Tongue (tissue), 2 donors: ENCODE results near the gene OR5B17. TPM values are rescaled to one million over a fixed set of nuclear protein-coding genes. Genes with fewer than 3 reads are reported as not detected.
"Not testable (repeated sequence)": the region's sequence is repeated elsewhere in the genome, so short reads cannot be mapped to it uniquely, and the experiment has no call there.

Source experiments
- DNase-seq: peaks from one replicate; pipeline ENCODE4 v3.0.0-alpha.2; 2015
- total RNA-seq: library from RNA; depleted of rRNA; stranded (reverse); fragments of >200 nt; gene quantifications from one replicate; pipeline ENCODE4 v1.2.3, GENCODE V29; 2014

Gene OR5B17
- total RNA-seq: not detected

DNA sequence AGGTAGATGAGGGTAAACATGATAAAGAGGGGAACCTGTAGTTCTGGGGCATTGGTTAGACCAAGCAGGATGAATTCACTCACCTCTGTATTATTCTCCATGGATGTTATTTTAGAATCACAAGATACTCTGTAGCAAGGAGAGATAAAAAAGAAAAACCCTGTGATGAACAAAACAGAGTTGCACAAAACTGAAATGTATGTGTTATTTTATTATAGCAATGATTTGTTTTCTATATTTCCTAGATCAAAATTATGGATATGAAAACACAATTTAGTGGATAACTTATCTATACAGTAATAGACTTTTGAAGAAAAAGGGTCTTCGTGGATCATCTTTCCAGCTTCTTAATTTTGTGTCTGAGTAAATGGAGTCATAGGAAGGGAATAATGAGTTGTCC lies at the start of gene OR5B17:
OR5B17 (minus strand) TSS at position 101 of the 400 bp plus-strand sequence; CDS start at position 101, 0 bp downstream.
- DNase-seq: no peak

DNA sequence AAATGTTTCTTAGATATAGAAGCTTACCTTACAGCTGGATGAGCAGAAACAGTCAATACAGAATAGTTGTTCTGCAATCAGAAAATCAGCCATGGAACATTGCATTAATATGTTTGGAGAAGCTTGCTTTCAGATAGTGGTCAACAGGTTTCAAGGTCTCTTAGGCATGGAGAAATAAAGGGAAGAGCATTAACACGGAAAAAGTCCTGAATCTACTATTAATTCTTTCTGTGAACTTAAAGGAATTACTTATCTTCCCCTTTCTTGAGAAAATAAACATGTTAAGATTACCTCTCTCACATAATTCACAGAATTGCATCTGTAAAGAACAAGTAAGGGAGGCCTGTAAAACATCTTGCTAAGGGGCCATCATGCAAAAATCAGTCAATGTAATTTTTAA lies 47.9 kb upstream of the OR5B17 start, which contains the start of gene OR5B3:
OR5B3 (minus strand) TSS at position 101 of the 400 bp plus-strand sequence. CDS start 3,465 bp downstream, outside the sequence.
- DNase-seq: no peak

DNA sequence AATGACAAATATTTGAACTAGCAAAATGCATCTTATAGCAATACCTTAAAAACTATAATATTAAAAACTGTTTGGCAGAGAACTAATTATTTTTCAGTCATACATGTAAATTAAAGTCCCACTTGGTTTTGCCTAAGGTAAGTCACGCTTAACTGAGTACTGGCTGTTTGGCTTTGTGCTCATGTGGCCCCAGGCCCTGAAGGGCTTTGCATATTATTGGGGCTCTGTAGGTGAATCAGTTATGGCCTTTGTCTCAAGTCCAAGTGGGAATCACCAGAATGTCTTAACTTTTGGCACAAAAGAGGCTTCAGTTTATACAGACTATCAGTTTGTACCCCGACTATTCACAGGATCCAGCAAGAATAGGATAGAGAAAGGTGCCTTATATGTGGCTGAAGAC lies 40.8 kb upstream of the OR5B17 start:
- not testable (repeated sequence) for DNase-seq

DNA sequence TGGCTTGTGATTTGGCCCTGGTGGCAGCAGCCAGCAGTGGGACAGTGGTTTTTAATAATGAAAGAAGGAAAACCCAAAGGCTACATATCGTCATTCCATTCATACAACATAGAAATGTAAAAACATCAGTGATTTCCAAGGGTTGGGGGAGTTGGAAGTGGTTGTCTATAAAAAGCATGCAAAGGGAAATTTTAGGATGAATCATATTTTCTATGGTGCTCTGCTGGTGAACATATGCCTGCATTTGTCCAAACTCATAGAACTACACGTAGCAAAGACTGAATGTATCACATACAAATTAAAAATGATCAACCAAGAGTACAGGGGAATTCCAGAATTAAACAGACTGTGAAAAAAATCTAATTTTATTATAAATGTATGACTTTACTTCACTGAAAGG lies 36.7 kb upstream of the OR5B17 start:
- no peak for DNase-seq

DNA sequence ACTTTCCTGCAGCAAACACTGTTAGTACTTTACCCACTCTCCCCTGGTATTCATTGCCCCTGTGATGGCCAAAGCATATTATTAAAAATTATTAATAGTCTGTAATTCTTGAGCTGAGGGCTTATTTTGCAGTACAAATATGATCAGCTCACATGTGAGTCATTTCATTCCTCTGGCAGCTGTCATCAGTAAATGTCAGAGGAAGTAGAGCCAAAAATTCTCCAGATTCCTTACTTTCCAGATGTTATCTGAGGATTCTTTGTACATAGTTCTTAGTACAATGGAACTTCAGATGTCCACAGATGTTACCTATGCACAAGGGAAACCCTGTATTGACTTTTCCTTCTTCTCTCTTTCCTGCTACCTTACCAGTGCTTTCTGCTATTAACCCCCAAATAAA lies 35.3 kb upstream of the OR5B17 start:
- no peak for DNase-seq

DNA sequence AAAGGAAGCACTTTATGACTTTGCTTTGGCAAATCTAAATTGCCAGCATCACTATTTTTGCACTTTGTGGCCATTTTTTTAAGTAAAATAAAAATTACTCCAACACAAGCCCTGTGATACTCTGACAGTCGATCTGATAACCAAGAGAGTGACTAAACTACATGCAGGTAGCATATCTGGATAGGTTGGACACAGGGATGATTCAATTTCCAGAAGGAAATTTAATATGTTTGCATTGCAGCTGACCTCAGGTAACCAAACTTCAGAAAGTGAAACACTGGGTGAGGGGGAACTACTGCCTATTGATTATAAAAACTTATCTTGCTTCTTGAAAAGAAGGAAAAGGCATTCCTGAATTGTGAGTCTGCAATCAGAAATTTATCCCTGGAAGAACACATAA lies 33.9 kb upstream of the OR5B17 start:
- DNase-seq: no peak

DNA sequence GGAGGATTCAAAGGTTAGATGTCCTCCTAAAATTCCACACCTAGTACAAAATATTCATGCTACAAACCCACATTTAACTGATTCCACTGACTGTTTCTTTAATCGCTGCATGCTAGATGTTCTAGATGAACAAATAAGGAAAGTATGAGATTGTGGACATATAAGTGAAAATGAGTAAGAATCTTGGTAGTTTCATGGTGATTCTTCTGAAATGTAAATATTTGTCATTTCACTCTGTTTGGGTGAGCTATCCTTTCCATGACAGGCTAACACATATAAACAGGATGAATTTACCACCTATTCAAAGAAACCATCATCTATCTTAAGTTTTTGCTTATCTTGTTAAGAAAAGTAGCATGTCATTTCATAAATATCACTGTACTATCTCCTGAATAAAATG lies 33.0 kb upstream of the OR5B17 start:
- no peak for DNase-seq

DNA sequence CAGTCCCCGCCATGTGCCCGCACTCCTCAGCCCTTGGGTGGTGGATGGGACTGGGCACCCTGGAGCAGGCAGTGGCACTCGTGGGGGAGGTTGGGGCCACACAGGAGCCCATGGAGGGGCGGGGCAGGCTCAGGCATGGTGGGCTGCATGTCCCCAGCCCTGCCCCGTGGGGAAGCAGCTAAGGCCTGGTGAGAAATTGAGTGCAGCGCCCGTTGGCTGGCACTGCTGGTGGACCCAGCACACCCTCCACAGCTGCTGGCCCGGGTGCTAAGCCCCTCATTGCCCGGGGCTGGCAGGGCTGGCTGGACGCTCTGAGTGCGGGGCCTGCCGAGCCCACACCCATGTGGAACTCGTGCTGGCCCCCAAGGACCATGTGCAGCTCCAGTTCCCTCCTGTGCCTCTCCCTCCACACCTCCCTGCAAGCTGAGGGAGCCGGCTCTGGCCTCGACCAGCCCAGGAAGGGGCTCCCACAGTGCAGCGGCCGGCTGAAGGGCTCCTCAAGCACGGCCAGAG lies 31.7 kb upstream of the OR5B17 start:
- no peak for DNase-seq

DNA sequence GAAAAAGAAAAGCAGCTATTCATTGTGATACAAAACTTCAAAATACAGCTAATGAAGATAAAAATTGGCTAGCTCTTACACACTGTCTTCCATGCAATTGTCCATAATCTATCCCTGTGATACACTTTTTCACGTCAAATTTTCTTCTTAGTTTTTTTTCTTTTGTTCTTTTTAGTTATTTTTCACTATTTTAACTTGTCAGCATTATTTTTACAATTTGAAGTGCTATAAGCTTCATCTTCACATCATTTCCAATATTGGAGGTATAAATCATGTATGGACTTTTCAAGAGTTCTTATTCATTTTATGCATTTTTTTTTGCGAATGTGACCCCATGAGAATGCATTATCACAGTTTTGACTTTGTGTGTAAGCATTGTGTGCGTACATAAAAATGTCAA lies 4.1 kb downstream of the OR5B17 start:
- no peak for DNase-seq

DNA sequence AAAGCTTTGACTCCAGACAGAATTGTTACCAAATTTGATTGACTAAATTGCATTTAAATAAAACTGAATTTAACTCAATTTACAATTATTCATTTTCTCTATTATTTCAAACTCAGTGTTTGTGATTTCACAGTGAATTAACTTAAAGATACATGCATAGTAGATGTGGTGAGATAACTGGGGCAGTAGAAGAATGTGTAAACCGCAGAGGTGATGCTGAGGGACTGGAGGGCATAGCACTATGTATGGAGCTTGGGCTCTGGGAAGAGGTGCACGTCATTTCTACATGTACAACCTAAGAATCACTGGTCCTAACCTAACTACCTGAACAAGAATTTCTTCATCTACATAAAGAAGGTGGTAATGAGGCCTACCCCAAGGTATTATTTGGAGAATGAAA lies 13.7 kb downstream of the OR5B17 start:
- no peak for DNase-seq

DNA sequence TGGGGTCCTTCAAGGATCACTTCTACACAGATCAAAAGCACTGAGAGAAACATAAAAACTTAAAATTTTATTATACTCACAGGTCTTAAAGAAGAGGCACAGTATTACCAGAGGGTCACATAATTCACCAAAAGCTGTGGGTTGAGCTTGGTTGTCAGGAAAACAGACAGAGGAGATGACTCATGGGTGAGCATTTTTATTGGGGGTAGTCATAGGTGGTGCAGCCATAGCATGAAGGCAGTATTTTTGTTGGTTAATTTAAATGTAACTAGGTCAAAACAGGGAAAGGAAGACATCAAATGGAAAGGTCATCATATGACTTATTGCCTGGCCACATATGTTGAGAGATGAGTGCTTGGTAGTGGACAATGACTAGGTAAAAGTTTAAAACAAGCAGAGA lies 24.2 kb downstream of the OR5B17 start:
- DNase-seq: no peak

DNA sequence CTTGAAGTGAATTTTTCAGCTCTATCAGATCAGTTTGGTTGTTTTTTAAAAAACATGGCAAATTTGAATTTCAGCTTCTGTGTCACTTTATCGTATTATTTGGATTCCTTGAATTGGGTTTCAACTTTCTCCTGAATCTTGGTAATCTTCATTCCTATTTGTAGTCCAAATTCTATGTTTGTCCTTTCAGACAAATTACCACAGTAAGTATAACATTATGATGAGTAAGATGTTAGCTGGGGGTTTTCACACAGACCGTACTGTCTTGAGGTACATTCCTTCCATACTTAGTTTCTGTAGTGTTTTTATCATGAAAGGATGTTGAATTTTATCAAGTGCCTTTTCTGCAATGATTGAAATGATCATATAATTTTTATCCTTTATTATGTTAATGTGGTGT lies 28.0 kb downstream of the OR5B17 start:
- DNase-seq: no peak

DNA sequence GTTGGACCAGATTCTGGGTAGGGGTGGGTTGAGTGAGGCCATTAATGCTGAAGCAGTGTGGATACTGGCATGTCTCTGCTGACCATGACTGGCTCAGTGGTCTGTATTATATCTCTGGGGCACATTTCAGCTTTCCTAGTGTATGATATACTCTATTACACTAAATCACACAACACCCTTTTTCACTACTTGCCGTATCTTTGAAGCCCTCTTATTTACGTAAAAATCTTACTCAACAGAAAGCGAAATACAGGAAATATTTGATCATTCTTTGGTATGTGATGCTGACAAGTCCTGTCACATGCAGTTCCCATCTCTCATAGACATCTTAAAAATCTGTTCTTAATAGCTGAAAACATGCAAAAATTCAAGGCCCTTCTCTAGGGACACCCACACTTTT lies 40.3 kb downstream of the OR5B17 start:
- DNase-seq: no peak

DNA sequence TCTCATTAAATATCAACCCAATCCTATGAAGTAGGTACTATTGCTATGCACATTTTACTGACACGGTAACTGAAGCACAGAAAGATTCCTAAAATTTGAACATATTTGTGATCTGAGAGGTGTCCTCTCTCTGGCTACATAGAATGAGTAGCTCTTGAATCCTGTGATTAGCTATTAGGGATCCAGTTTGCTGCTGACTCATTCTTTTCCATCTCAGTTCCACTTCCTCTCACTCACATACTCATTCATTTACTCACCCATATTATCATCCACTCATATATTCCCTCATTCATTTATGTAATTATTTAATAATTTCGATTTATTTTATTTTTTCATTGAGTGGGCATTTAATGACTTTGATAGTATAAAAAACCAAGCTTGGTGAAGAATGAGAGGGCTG lies 42.7 kb downstream of the OR5B17 start:
- no peak for DNase-seq

Other genes starting within 250 kb of the OR5B17 start
- gene OR9I1, start 233.5 kb downstream of the OR5B17 start, total RNA-seq: not detected
- not detected for gene OR9Q2, start 170.0 kb downstream of the OR5B17 start, total RNA-seq
- not detected for gene OR1S2, start 154.9 kb downstream of the OR5B17 start, total RNA-seq
- gene OR1S1, start 146.3 kb downstream of the OR5B17 start, total RNA-seq: not detected
- not detected for gene OR10Q1, start 130.2 kb downstream of the OR5B17 start, total RNA-seq
- gene OR10W1, start 90.8 kb downstream of the OR5B17 start, total RNA-seq: 0.51 TPM
- not detected for gene OR5B3, start 47.8 kb upstream of the OR5B17 start, total RNA-seq
- gene OR5B2, start 69.1 kb upstream of the OR5B17 start, total RNA-seq: not detected
- not detected for gene OR5B12, start 83.2 kb upstream of the OR5B17 start, total RNA-seq
- not detected for gene OR5B21, start 149.0 kb upstream of the OR5B17 start, total RNA-seq
- 3.9 TPM for gene LPXN, start 216.8 kb upstream of the OR5B17 start, total RNA-seq
- gene ZFP91, start 220.0 kb upstream of the OR5B17 start, total RNA-seq: 53.2 TPM